Astrocyte (in vitro differentiated cells and primary cell): ENCODE results near the gene FRMD4A. TPM values are rescaled to one million over a fixed set of nuclear protein-coding genes. Genes with fewer than 3 reads are reported as not detected.

Source experiments
- DNase-seq: peaks from one replicate; pipeline ENCODE4 v3.0.0-alpha.2; 2010; ENCODE audit warnings: low read depth
- FAIRE-seq: peaks from 2 replicates; lab custom pipeline; 2011; peaks lifted over from hg19 to GRCh38; lab: Jason Lieb, UNC
- H2AFZ ChIP-seq: 2 replicates; pipeline ENCODE4 v1.6.0; 2012; ENCODE audit warnings: low read depth, low read length, inconsistent platforms
- H3K27ac ChIP-seq: 2 replicates; pipeline ENCODE4 v1.5.1; 2011; ENCODE audit warnings: low read depth, low read length, inconsistent platforms
- H3K27me3 ChIP-seq: 2 replicates; pipeline ENCODE4 v1.6.0; 2011; ENCODE audit warnings: low read length, inconsistent platforms; ENCODE audit not compliant: insufficient read depth
- H3K36me3 ChIP-seq: 2 replicates; pipeline ENCODE4 v1.5.1; 2011; ENCODE audit warnings: low read length, inconsistent platforms; ENCODE audit not compliant: insufficient read depth
- H3K4me1 ChIP-seq: 2 replicates; pipeline ENCODE4 v1.5.1; 2011; ENCODE audit warnings: low read length, inconsistent platforms; ENCODE audit not compliant: insufficient read depth
- H3K4me2 ChIP-seq: 2 replicates; pipeline ENCODE4 v1.6.0; 2012; ENCODE audit warnings: low read length, inconsistent platforms
- H3K4me3 ChIP-seq: 2 replicates; pipeline ENCODE4 v1.5.1; 2011; ENCODE audit warnings: low read depth, mild to moderate bottlenecking, low read length, inconsistent platforms; ENCODE audit not compliant: insufficient read depth
- H3K79me2 ChIP-seq: 2 replicates; pipeline ENCODE4 v1.6.0; 2012; ENCODE audit warnings: mild to moderate bottlenecking, low read length, inconsistent platforms; ENCODE audit not compliant: insufficient read depth
- H3K9ac ChIP-seq: 2 replicates; pipeline ENCODE4 v1.6.0; 2012; ENCODE audit warnings: mild to moderate bottlenecking, low read length, inconsistent platforms
- H3K9me3 ChIP-seq: 2 replicates; pipeline ENCODE4 v1.5.1; 2012; ENCODE audit warnings: low read depth, mild to moderate bottlenecking, low read length, inconsistent platforms; ENCODE audit not compliant: insufficient read depth
- H4K20me1 ChIP-seq: 2 replicates; pipeline ENCODE4 v1.6.0; 2012; ENCODE audit warnings: low read length, inconsistent platforms; ENCODE audit not compliant: insufficient read depth
- H3K27ac Mint-ChIP-seq: one replicate; pipeline ENCODE4 v1.8.0; 2021; ENCODE audit warnings: mild to moderate bottlenecking, mixed read lengths; ENCODE audit not compliant: unreplicated experiment
- H3K27me3 Mint-ChIP-seq: one replicate; pipeline ENCODE4 v1.8.0; 2021; ENCODE audit warnings: low read depth, mixed read lengths; ENCODE audit not compliant: unreplicated experiment
- H3K36me3 Mint-ChIP-seq: one replicate; pipeline ENCODE4 v1.8.0; 2021; ENCODE audit warnings: low read depth, mixed read lengths; ENCODE audit not compliant: unreplicated experiment
- H3K4me1 Mint-ChIP-seq: one replicate; pipeline ENCODE4 v1.8.0; 2021; ENCODE audit warnings: low read depth, mixed read lengths; ENCODE audit not compliant: unreplicated experiment
- H3K4me3 Mint-ChIP-seq: one replicate; pipeline ENCODE4 v1.8.0; 2021; ENCODE audit warnings: mild to moderate bottlenecking, moderate library complexity, mixed read lengths; ENCODE audit not compliant: unreplicated experiment
- H3K9me3 Mint-ChIP-seq: one replicate; pipeline ENCODE4 v1.8.0; 2021; ENCODE audit warnings: mild to moderate bottlenecking, mixed read lengths; ENCODE audit not compliant: unreplicated experiment
- CTCF ChIP-seq: IDR thresholded peaks from 2 replicates; pipeline ENCODE4 v1.5.1; 2011; ENCODE audit warnings: low read depth, mild to moderate bottlenecking, inconsistent platforms, low read length, moderate library complexity; ENCODE audit not compliant: insufficient read depth
- EZH2 ChIP-seq: IDR thresholded peaks from 2 replicates; pipeline ENCODE4 v1.6.1; 2012; ENCODE audit warnings: mild to moderate bottlenecking, low read length, inconsistent platforms; ENCODE audit not compliant: insufficient read depth
- total RNA-seq: library from RNA; stranded (reverse); gene quantifications from 2 replicates; pipeline ENCODE4 v1.2.1, GENCODE V29; 2021

Gene FRMD4A
- total RNA-seq, 1 donor from 2014 or later = 82.5 TPM

GRCh38 chr10:14162629-14163344 is 167.9 kb downstream of the FRMD4A start:
- H3K9ac ChIP-seq = no peak overlapping the region
- no peaks in the 10 kb centered on the region for H3K4me1 ChIP-seq
- no peaks in the 10 kb centered on the region for H3K79me2 ChIP-seq
- H3K4me2 ChIP-seq = peak overlapping the region; percentile 76
- H3K27me3 ChIP-seq = peaks cover 25% of the 10 kb centered on the region
- peaks cover 19% of the 10 kb centered on the region for H3K27me3 Mint-ChIP-seq
- FAIRE-seq (no peak), DNase-seq (no peak)
- H3K9me3 Mint-ChIP-seq = no peaks in the 10 kb centered on the region
- no peak overlapping the region for H3K4me3 ChIP-seq
- H3K36me3 Mint-ChIP-seq = no peaks in the 10 kb centered on the region
- H3K4me1 Mint-ChIP-seq = no peaks in the 10 kb centered on the region
- H3K36me3 ChIP-seq = no peaks in the 10 kb centered on the region
- H3K27ac Mint-ChIP-seq = no peak overlapping the region
- H3K9me3 ChIP-seq = no peaks in the 10 kb centered on the region
- no peak overlapping the region for H3K27ac ChIP-seq
- H2AFZ ChIP-seq = no peak overlapping the region
- no peaks in the 10 kb centered on the region for H4K20me1 ChIP-seq
- TF ChIP-seq EZH2 (no peak), CTCF (no peak)
- H3K4me3 Mint-ChIP-seq = no peak overlapping the region

- Histone ChIP-seq H3K27ac (no peak overlapping the region), H3K36me3 (no peaks in the 10 kb centered on the region), H3K9me3 (no peaks in the 10 kb centered on the region), H3K79me2 (no peaks in the 10 kb centered on the region), H3K4me1 (no peaks in the 10 kb centered on the region), H2AFZ (no peak overlapping the region), H3K9ac (no peak overlapping the region), H4K20me1 (no peaks in the 10 kb centered on the region), H3K27me3 (peaks cover 21% of the 10 kb centered on the region), H3K4me2 (no peak overlapping the region), H3K4me3 (no peak overlapping the region)
- no peak for FAIRE-seq
- no peak overlapping the region for H3K27ac Mint-ChIP-seq
- peaks cover 19% of the 10 kb centered on the region for H3K27me3 Mint-ChIP-seq
- no peak for DNase-seq
- H3K4me1 Mint-ChIP-seq = no peaks in the 10 kb centered on the region
- no peaks in the 10 kb centered on the region for H3K36me3 Mint-ChIP-seq
- TF ChIP-seq CTCF (no peak), EZH2 (no peak)
- H3K9me3 Mint-ChIP-seq = no peaks in the 10 kb centered on the region
- H3K4me3 Mint-ChIP-seq = no peak overlapping the region
These were observed 168.7 kb downstream of the FRMD4A start for GRCh38 chr10:14162061-14162460.

- peaks cover 19% of the 10 kb centered on the region for H3K27me3 Mint-ChIP-seq
- Histone ChIP-seq H3K27me3 (peaks cover 21% of the 10 kb centered on the region), H2AFZ (no peak overlapping the region), H3K9me3 (no peaks in the 10 kb centered on the region), H3K79me2 (no peaks in the 10 kb centered on the region), H4K20me1 (no peaks in the 10 kb centered on the region), H3K9ac (no peak overlapping the region), H3K27ac (no peak overlapping the region), H3K4me3 (no peak overlapping the region), H3K4me2 (no peak overlapping the region), H3K36me3 (no peaks in the 10 kb centered on the region), H3K4me1 (no peaks in the 10 kb centered on the region)
- no peaks in the 10 kb centered on the region for H3K9me3 Mint-ChIP-seq
- FAIRE-seq = no peak
- no peak overlapping the region for H3K4me3 Mint-ChIP-seq
- TF ChIP-seq EZH2 (no peak), CTCF (no peak)
- no peaks in the 10 kb centered on the region for H3K4me1 Mint-ChIP-seq
- no peaks in the 10 kb centered on the region for H3K36me3 Mint-ChIP-seq
- no peak overlapping the region for H3K27ac Mint-ChIP-seq
- DNase-seq = no peak
These were observed 170.4 kb downstream of the FRMD4A start for GRCh38 chr10:14160299-14160698.
